K562 (cell line): ENCODE measurements around the gene DEPP1. TPM values are rescaled to one million over a fixed set of nuclear protein-coding genes. Genes with fewer than 3 reads are reported as not detected.

Experiments
- BACH1 ChIP-seq: fragments of 200-800 bp; sonication (Bioruptor generic); IDR thresholded peaks from 2 replicates; pipeline ENCODE4 v1.6.1; 2016; ENCODE audit warnings: missing genetic modification characterization, missing compliant biosample characterization
- BRF1 ChIP-seq: IDR thresholded peaks from 3 replicates; pipeline ENCODE4 v1.6.1; 2011; ENCODE audit warnings: borderline replicate concordance, mild to moderate bottlenecking; ENCODE audit not compliant: insufficient read length; ENCODE audit errors: extremely low read depth
- CAMTA2 ChIP-seq: fragments of 250-450 bp; sonication (Bioruptor Pico); conservative IDR thresholded peaks from 2 replicates; pipeline ENCODE4 v1.5.1; 2022
- CC2D1A ChIP-seq: fragments of 450-650 bp; IDR thresholded peaks from 2 replicates; pipeline ENCODE4 v1.6.1; 2017; ENCODE audit warnings: mild to moderate bottlenecking
- DIDO1 ChIP-seq: fragments of 450-650 bp; IDR thresholded peaks from 2 replicates; pipeline ENCODE4 v1.6.1; 2016; ENCODE audit warnings: low read depth, missing biosample characterization, missing genetic modification characterization
- E2F4 ChIP-seq: sonication (generic); formaldehyde crosslinking; IDR thresholded peaks from 2 replicates; pipeline ENCODE4 v1.8.0; 2022; ENCODE audit warnings: mild to moderate bottlenecking, low read depth, missing genetic modification reagents
- FOXJ3 ChIP-seq: sonication (generic); formaldehyde crosslinking; IDR thresholded peaks from 2 replicates; pipeline ENCODE4 v1.4.0; 2020; ENCODE audit warnings: mild to moderate bottlenecking, missing genetic modification reagents
- FOXP1 ChIP-seq: sonication (generic); formaldehyde crosslinking; IDR thresholded peaks from 2 replicates; pipeline ENCODE4 v1.8.0; 2022; ENCODE audit warnings: mild to moderate bottlenecking, missing genetic modification reagents
- HDAC8 ChIP-seq: fragments of 450-650 bp; IDR thresholded peaks from 2 replicates; pipeline ENCODE4 v1.6.1; 2016; ENCODE audit warnings: mild to moderate bottlenecking, missing genetic modification characterization, moderate library complexity, missing compliant biosample characterization
- HMG20A ChIP-seq: fragments of 450-650 bp; formaldehyde crosslinking; conservative IDR thresholded peaks from 2 replicates; pipeline ENCODE4 v1.4.0; 2020; ENCODE audit warnings: mild to moderate bottlenecking, mixed read lengths
- ILF3 ChIP-seq: fragments of 450-650 bp; IDR thresholded peaks from 2 replicates; pipeline ENCODE4 v1.6.1; 2018; ENCODE audit warnings: antibody characterized with exemption, mild to moderate bottlenecking, moderate library complexity, borderline replicate concordance
- NFIC ChIP-seq: fragments of 450-650 bp; IDR thresholded peaks from 2 replicates; pipeline ENCODE4 v1.6.1; 2017; ENCODE audit warnings: mild to moderate bottlenecking, inconsistent platforms
- POLR2AphosphoS2 ChIP-seq: IDR thresholded peaks from 2 replicates; pipeline ENCODE4 v1.6.1; 2012; ENCODE audit warnings: low read length, improper control_type of control experiment
- POLR2H ChIP-seq: IDR thresholded peaks from 2 replicates; pipeline ENCODE4 v1.6.1; 2016; ENCODE audit warnings: missing genetic modification characterization, low read depth, mild to moderate bottlenecking, control low read depth, missing compliant biosample characterization, moderate library complexity
- RBFOX2 ChIP-seq: fragments of 200-400 bp; formaldehyde crosslinking; IDR thresholded peaks from 2 replicates; pipeline ENCODE4 v1.6.1; 2017; ENCODE audit warnings: low read depth, mild to moderate bottlenecking, low read length, moderate library complexity
- RFX7 ChIP-seq: fragments of 250-450 bp; sonication (Bioruptor Pico); IDR thresholded peaks from 2 replicates; pipeline ENCODE4 v1.5.1; 2021; ENCODE audit warnings: mild to moderate bottlenecking
- SAFB2 ChIP-seq: fragments of 200-400 bp; formaldehyde crosslinking; IDR thresholded peaks from 2 replicates; pipeline ENCODE4 v1.6.1; 2018; ENCODE audit warnings: borderline replicate concordance, low read length, low read depth, moderate library complexity; ENCODE audit not compliant: severe bottlenecking
- SMAD3 ChIP-seq: fragments of 450-650 bp; formaldehyde crosslinking; conservative IDR thresholded peaks from 2 replicates; pipeline ENCODE4 v1.4.0; 2020; ENCODE audit warnings: mild to moderate bottlenecking
- SMARCA5 ChIP-seq: fragments of 450-650 bp; IDR thresholded peaks from 2 replicates; pipeline ENCODE4 v1.6.1; 2016
- STAT5A ChIP-seq: IDR thresholded peaks from 2 replicates; pipeline ENCODE4 v1.6.1; 2012; ENCODE audit warnings: low read length, inconsistent platforms, borderline replicate concordance
- U2AF2 ChIP-seq: fragments of 200-400 bp; formaldehyde crosslinking; optimal IDR thresholded peaks from 2 replicates; pipeline ENCODE3; 2017; ENCODE audit warnings: low read depth, mild to moderate bottlenecking, low read length
- XRCC3 ChIP-seq: fragments of 450-650 bp; IDR thresholded peaks from 2 replicates; pipeline ENCODE4 v1.6.1; 2017; ENCODE audit warnings: mild to moderate bottlenecking, moderate library complexity
- XRCC4 ChIP-seq: IDR thresholded peaks from one replicate; pipeline ENCODE4 v1.6.1; 2011; ENCODE audit not compliant: insufficient read depth, insufficient read length; ENCODE audit errors: extremely low read depth
- ZKSCAN1 ChIP-seq: fragments of 150-350 bp; IDR thresholded peaks from 2 replicates; pipeline ENCODE4 v1.6.1; 2016; ENCODE audit warnings: low read depth, low read length
- ZNF24 ChIP-seq: fragments of 450-650 bp; IDR thresholded peaks from 2 replicates; pipeline ENCODE4 v1.6.1; 2016
- ZNF263 ChIP-seq: sonication (generic); formaldehyde crosslinking; IDR thresholded peaks from 2 replicates; pipeline ENCODE4 v1.8.0; 2022; ENCODE audit warnings: mild to moderate bottlenecking, missing genetic modification reagents, borderline replicate concordance
- ZNF445 ChIP-seq: fragments of 250-450 bp; sonication (Bioruptor Pico); IDR thresholded peaks from 2 replicates; pipeline ENCODE4 v1.4.0; 2020; ENCODE audit warnings: low read depth, mild to moderate bottlenecking, moderate library complexity
- ZNF512 ChIP-seq: IDR thresholded peaks from 2 replicates; pipeline ENCODE4 v1.6.1; 2016; ENCODE audit warnings: missing genetic modification characterization, missing compliant biosample characterization
- ZNF586 ChIP-seq: fragments of 450-650 bp; formaldehyde crosslinking; conservative IDR thresholded peaks from 2 replicates; pipeline ENCODE4 v1.4.0; 2020; ENCODE audit warnings: mild to moderate bottlenecking, moderate library complexity
- ZNF75A ChIP-seq: fragments of 450-650 bp; formaldehyde crosslinking; IDR thresholded peaks from 2 replicates; pipeline ENCODE4 v1.4.0; 2020; ENCODE audit warnings: mild to moderate bottlenecking
- polyA plus RNA-seq, 8 experiments: library from polyadenylated mRNA; depleted of rRNA in 4 of 8; stranded (reverse) in 5 of 8; unstranded in 3 of 8; fragments of >200 nt; fragmentation: Nextera tagmentation in 2 of 8; fragmentation: Illumina TruSeq in 1 of 8; extraction: Ambion mirVana in 2 of 8; extraction: Trizol in 1 of 8; gene quantifications; 2 replicates each; pipeline versions ENCODE4 v1.2.1 to v1.2.3, GENCODE V29; 2011 to 2014; ENCODE audit warnings: inconsistent platforms in 1 of 8, missing spikeins in 1 of 8
- total RNA-seq, 7 experiments: library from RNA; depleted of rRNA in 6 of 7; stranded (reverse); fragments of >200 nt in 6 of 7; fragmentation: Illumina TruSeq in 2 of 7; extraction: Trizol in 2 of 7; gene quantifications; 2 replicates each; pipeline versions ENCODE4 v1.2.1 to v1.2.3, GENCODE V29; 2011 to 2021; ENCODE audit warnings: low replicate concordance in 1 of 7

DEPP1 gene
- total and polyA plus RNA-seq, 9 of the 15 experiments (the other 6 are each of a cell fraction or from before 2014, with no cell fraction given): 0.04 to 0.54 (median 0.20) TPM; not detected in 1

- TF ChIP-seq BRF1: no peak
- no peak for TF ChIP-seq XRCC3
- no peak for TF ChIP-seq CAMTA2 (CRISPR knock-in tag)
- no peak for TF ChIP-seq RFX7
- TF ChIP-seq HMG20A: no peak
- no peak for TF ChIP-seq BACH1 (tag)
- no peak for TF ChIP-seq FOXP1 (CRISPR knock-in tag)
- no peak for TF ChIP-seq SAFB2
- no peak for TF ChIP-seq ZNF75A (CRISPR knock-in tag)
- no peak for TF ChIP-seq XRCC4
- no peak; the same call in 1 of the 2 replicates for TF ChIP-seq ILF3
- no peak for TF ChIP-seq ZNF445 (CRISPR knock-in tag)
- no peak for TF ChIP-seq ZNF586 (CRISPR knock-in tag)
- no peak for TF ChIP-seq HDAC8 (tag)
- TF ChIP-seq POLR2AphosphoS2: no peak
- no peak for TF ChIP-seq FOXJ3 (CRISPR knock-in tag)
- TF ChIP-seq STAT5A: no peak
- TF ChIP-seq E2F4 (CRISPR knock-in tag): no peak
- TF ChIP-seq SMARCA5: no peak
- TF ChIP-seq DIDO1 (tag): no peak
- no peak for TF ChIP-seq CC2D1A
- TF ChIP-seq ZNF263 (CRISPR knock-in tag): no peak
- TF ChIP-seq ZKSCAN1: no peak
- no peak for TF ChIP-seq U2AF2
- TF ChIP-seq SMAD3 (CRISPR knock-in tag): no peak
- TF ChIP-seq POLR2H (tag): no peak
- peak; percentile 91 for TF ChIP-seq RBFOX2
- TF ChIP-seq ZNF512: no peak
- TF ChIP-seq NFIC: 0 out of 2 replicates have a peak, but pooled peaks have one; percentile 12
- no peak for TF ChIP-seq ZNF24
Measured at GRCh38 chr10:44974628-44975430, 3.8 kb downstream of the DEPP1 start (continued).
